Measurements from ENCODE around the gene TP53I13.

TP53I13 gene

DNA sequence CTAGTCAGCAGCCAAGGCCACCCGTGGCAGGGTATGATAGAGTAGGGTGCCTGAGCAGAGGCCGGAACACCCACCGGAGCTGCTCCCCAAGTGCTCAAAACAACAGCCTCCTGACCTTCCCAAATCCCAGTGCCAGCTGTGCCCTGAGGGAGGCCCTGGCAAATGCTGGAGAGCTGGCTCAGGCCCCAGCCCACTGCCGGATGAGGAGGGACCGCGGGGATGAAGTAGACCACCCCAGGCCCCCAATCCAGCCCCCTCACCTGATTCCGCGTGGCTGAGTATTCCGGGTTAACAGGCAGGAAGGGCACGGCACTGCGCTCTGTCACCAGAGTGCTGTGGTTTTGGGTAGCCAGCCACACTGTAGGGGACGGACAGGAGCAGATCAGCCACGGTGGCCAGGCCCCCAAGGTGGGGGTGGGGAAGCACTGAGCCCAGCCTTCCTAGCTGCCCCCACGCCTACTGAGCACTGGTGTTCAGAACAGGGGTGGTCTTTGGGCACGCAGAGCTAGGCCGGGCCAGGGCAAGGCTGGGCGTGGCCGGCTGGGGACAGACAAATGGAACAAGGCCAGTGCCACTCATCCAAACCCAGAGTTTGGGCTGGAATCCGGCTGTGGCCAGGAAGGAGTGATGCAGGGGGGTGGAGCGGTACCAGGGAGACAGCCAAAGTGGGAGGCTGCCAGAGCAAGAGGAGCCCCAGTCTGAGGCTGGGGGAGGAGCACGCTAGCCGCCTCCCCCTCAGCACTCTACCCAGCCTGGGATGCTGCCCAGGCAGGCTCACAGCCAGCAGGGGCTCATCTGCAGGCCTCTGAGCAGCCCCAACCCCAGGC, 9.1 kb downstream of the TP53I13 start:
- FAIRE-seq, result no peak
- no peak for DNase-seq (ENCODE audit: insufficient read length)
- TF ChIP-seq POLR2AphosphoS5 (IDR thresholded peaks at IDR 0.05; ENCODE audit: low read depth, low read length), result no peak
- no peak for TF ChIP-seq TAF1 (IDR thresholded peaks at IDR 0.05; ENCODE audit: borderline replicate concordance, low read depth, low read length)
- no peak for TF ChIP-seq POLR2A (IDR thresholded peaks at IDR 0.05; ENCODE audit: low read depth, low read length)

DNA sequence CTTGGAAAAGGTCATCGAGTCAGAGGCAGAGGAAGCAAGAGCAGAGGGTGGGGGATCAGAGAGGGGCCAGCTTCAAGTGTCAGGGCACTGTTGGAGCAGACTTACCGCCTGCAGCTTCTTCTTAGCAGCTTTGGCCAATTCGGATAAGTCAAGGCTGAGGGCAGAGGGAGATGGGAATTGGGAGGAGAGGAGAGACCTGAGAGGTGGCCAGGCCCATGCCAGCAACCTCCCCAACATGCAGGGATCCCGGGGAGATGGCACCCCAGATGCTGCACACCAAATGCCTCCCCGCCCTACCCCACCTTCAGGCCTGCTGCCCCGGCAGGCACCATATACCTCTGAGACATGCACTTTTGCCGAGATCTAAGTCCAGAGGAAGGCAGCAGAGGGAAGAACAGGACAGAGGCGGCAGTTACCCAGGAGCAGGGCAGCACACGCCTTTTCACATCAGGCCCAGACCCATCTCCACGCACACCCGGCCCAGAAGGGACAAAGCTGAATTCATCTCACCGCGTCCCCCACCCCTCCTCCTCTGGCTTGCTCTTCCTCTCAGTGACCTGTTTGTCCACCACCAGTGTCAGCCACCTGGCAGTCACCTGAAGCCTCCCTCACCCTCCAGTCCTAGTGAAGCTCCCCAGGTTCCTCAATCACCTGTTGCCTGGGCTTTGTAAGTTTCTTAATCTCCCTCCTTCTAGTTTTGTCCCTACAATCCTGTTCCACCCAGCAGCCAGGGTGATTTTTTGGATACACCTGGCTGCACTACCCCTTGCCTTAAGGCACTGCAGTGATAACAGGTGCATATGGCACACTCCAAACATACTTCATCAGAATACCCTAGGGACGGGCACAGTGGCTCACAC, 10.4 kb downstream of the TP53I13 start:
- peak; percentile 5 for DNase-seq (ENCODE audit: insufficient read length)
- FAIRE-seq, result no peak
- TF ChIP-seq TAF1 (IDR thresholded peaks at IDR 0.05; ENCODE audit: borderline replicate concordance, low read depth, low read length), result no peak
- no peak for TF ChIP-seq POLR2AphosphoS5 (IDR thresholded peaks at IDR 0.05; ENCODE audit: low read depth, low read length)
- no peak for TF ChIP-seq POLR2A (IDR thresholded peaks at IDR 0.05; ENCODE audit: low read depth, low read length)

DNA sequence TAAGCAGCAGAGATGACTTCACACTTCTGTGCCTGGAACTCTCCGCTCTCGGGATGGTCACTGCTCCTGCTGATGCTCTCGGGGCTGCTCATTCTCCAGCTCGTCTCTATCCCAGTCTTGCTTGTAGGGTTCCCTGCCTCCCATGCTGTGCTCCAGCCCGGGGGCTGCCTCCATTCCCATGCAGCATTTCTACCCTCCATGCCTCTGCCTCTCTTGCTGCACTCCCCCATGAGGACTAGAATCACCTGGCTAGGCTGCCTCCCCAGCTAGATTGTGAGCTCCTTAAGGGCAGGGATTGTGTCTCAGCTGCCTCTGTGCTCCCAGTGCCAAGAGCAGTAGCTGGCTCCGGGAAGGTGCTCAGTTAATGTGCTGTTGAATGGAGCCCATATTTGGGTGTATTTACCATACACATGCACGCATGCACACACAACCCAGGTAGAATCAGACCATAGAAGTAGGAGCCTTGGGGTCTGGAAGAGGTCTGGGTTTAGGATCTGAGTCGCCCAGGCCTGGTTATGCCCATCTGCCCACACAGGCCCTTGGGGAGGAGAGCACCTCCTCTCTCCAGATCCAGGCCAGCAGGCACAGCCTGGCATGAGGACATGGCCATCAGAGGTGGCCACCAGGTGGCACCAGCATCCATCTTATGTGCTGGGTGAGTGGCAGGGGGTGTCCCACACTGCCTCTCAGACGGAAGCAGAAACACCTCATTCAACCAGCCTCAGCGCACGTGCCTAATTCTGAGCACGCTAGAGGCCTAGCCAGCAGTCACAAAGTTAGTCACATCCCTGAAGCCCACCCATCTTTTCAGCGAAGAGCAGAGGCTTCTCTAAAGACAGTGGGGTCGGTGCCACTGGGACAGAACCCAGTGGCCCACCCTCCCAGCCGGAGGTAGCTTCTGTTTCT, 11.6 kb downstream of the TP53I13 start:
- FAIRE-seq (peak; percentile 99), DNase-seq (ENCODE audit: insufficient read length) (peak; percentile 97)
- TF ChIP-seq POLR2A (IDR thresholded peaks at IDR 0.05; ENCODE audit: low read depth, low read length), result no peak

DNA sequence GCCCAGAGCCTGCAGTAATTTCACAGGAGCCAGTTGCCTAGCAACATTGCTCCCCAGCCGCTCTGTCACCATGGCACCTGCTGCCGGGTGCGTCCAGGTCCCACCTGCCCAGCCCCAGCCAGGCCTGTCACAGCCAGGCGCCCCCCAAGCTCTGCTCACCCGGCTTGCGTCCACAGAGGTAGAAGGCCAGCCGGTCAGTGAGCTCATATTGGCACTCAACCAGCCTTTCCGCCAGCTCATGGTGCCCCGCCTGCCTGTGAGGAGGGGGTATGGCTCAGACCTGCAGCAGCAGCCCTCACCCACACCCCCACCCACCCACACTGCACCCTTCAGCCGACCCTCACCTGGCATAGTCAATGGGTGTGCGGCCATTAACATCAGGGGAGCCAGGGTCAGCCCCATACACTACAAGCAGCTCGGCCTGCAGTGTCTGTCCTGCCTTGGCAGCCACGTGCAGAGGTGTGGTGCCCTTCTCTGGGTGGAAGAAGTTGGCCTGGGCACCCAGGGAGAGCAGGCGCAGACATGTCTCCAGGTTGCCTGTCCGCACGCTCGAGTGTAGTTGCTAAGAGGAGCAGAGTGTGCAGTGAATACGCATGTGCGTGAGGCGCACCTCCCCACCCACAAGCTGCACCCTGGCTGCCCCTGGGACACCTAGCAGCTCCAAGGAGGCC, 13.2 kb downstream of the TP53I13 start:
- no peak for FAIRE-seq
- no peak for TF ChIP-seq POLR2A (IDR thresholded peaks at IDR 0.05; ENCODE audit: low read depth, low read length)
- no peak for TF ChIP-seq TAF1 (IDR thresholded peaks at IDR 0.05; ENCODE audit: borderline replicate concordance, low read depth, low read length)
- TF ChIP-seq POLR2AphosphoS5 (IDR thresholded peaks at IDR 0.05; ENCODE audit: low read depth, low read length), result no peak
- DNase-seq (ENCODE audit: insufficient read length), result no peak

DNA sequence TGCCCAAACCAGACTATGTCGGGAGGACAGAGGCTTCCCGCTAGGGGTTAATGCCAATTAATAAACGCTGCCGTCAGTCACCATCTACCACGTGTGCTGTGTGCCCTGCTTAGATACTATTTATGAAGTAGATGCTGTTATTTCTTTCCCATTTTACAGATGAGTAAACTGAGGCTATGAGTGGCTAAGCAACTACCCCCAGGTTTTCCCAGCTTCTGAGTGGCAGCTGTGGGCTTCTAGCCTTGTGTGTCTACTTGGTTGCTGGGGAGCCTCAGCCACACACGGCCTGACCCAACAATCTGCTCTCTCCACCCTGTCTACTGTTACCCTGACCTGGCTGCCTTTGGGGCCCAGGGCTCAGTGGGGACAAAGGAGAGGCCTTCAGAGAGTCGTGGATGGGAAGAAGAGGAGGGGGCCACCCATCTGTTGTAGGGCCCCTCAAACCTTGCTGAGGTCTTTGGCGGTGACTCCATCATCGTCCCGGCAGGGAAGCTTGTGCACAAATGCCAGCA, 13.8 kb downstream of the TP53I13 start:
- no peak for TF ChIP-seq TAF1 (IDR thresholded peaks at IDR 0.05; ENCODE audit: borderline replicate concordance, low read depth, low read length)
- no peak for TF ChIP-seq POLR2A (IDR thresholded peaks at IDR 0.05; ENCODE audit: low read depth, low read length)
- no peak for TF ChIP-seq POLR2AphosphoS5 (IDR thresholded peaks at IDR 0.05; ENCODE audit: low read depth, low read length)
- no peak for FAIRE-seq
- DNase-seq (ENCODE audit: insufficient read length), result no peak

DNA sequence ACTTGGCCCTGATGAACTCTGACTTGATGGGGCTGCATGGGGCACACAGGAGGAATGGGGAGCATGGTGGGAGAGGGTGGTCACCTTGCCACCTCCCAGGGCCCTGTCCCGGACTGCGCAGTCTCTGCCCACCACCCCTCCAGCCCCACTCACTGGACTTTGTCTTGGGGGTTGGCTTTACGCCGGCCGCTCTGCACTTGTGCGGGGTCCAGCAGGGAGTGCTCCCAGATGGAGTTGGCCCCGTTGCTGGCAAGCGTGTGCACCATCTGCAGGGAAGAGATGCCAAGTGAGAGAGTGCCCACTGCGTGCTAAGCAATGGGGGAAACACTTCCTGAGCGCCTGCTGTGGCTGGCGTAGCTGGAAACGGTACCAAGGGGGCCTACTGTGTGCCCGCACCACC, 14.3 kb downstream of the TP53I13 start:
- DNase-seq (ENCODE audit: insufficient read length), result no peak
- TF ChIP-seq TAF1 (IDR thresholded peaks at IDR 0.05; ENCODE audit: borderline replicate concordance, low read depth, low read length), result no peak
- TF ChIP-seq POLR2AphosphoS5 (IDR thresholded peaks at IDR 0.05; ENCODE audit: low read depth, low read length), result no peak
- TF ChIP-seq POLR2A (IDR thresholded peaks at IDR 0.05; ENCODE audit: low read depth, low read length), result no peak
- no peak for FAIRE-seq

DNA sequence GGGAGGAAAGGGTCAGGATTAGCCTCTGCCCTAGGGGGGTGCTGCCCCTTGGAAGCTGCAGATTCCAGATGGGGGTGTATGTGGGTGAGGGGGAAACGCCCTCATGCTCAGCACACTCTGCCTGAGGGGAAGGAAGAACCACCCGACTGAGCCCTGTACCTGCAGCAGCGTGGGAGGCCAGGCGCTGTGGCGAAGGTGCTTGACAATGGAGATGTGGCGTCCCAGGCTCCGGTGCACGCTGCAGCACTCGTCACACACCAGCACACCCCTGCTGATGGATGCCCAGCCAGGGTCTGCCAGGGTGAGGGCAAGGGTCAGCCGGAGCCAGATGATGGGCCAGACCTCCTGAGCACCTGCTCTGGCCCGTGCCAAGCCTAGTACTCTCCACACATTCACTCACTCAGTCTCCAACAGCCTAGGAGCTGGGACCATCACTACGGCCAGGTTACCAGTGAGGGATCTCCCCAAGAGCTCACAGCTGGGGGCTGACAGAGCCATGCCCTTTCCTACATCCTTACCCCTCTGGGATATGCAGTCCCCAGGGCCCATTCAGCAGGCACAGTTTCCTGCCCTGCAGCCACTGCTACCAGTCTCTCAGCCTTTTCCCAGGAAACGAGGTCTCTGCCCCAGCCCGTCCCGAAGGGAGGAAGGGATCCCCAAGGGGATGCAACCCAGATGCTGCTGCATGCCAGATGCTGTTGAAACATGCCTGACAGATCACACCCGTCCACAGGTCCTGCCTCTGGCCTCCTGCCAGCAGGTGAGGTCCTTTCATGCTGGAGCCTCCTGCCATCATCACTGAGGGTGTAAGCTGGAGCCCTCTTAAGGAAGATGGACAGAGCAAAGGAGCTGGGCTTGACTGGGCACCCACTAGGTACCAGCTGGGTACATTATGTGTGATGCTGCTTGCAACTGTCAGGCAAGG, 15.1 kb downstream of the TP53I13 start:
- no peak for DNase-seq (ENCODE audit: insufficient read length)
- FAIRE-seq, result no peak

DNA sequence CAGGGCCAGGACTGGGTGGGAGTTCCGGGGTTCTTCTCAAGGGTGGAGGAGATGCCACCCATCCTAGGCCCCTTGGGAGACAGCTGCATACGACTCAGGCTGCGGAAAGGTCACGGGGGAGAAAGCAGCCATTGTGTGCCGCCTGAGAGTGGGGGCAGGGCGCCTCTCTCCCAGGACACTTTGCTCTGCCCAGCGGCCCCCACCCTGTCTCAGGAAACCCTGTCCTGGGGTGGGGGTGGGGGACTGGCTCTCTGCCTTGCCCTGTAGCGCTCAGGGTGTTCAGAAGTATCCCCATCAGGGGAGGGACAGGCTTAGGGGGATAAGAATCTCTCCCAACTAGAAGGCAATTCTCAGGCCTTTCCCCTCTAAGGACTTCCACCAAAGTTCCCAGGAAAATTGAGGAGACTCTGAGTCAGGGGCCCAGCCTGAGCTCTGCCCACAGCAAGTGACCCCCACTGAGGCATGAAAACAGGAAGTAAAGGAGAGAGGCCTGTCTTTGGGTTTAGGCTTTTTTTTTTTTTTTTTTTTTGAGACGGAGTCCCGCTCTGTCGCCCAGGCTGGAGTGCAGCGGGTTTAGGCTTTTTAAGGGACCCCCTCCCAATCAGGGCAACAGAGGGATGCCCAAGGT, 16.1 kb downstream of the TP53I13 start:
- FAIRE-seq (no peak), DNase-seq (ENCODE audit: insufficient read length) (no peak)
- TF ChIP-seq TAF1 (IDR thresholded peaks at IDR 0.05; ENCODE audit: borderline replicate concordance, low read depth, low read length) (no peak), POLR2A (IDR thresholded peaks at IDR 0.05; ENCODE audit: low read depth, low read length) (no peak), POLR2AphosphoS5 (IDR thresholded peaks at IDR 0.05; ENCODE audit: low read depth, low read length) (no peak)

More for the DNA sequence above, 15.1 kb downstream of the TP53I13 start:
- TF ChIP-seq POLR2A (IDR thresholded peaks at IDR 0.05; ENCODE audit: low read depth, low read length), result no peak
- no peak for TF ChIP-seq POLR2AphosphoS5 (IDR thresholded peaks at IDR 0.05; ENCODE audit: low read depth, low read length)
- no peak for TF ChIP-seq TAF1 (IDR thresholded peaks at IDR 0.05; ENCODE audit: borderline replicate concordance, low read depth, low read length)

DNA sequence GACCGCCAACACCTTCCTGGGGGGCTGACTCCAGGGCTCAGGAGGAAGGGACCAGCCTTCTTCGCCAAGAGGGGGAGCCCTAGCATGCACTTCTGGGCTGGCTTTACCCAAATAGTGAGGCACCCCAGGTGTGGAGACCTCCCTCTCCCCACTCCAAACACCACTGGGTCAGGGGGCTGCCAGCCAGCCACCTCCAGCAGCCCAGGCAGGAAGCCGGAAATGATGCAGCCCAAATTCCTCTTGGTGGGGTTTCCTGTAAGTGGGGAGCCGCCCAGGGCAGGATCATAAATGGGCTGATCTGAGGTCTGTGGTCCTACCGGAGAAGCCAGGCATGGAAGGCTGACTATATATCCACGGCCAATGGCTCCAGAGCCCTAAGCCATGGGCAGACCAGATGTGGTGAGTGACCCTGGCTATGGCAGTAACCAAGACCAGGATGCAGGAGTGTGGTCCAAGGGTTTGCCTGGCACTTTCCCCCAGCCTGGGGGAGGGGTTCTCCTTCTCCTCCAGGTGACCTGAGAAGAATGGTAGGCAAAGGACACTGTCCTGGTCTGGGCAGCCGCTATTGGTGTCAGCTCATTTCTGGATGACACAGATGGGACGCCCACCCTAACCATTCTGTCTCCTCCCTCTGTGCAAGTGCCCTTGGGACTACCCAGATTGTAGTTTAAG, 16.7 kb downstream of the TP53I13 start:
- TF ChIP-seq POLR2AphosphoS5 (IDR thresholded peaks at IDR 0.05; ENCODE audit: low read depth, low read length), result no peak
- DNase-seq (ENCODE audit: insufficient read length), result no peak
- FAIRE-seq, result no peak
